ENCODE measurements around the gene CHST13. TPM values are rescaled to one million over a fixed set of nuclear protein-coding genes. Genes with fewer than 3 reads are reported as not detected.

CHST13 gene
- total RNA-seq, 1 donor from 2014 or later: 4.2 TPM

- H3K4me3 ChIP-seq: no peak overlapping the region
- H3K27me3 ChIP-seq: no peaks in the 10 kb centered on the region
- no peaks in the 10 kb centered on the region for H3K4me1 ChIP-seq
- DNase-seq (ENCODE audit: extremely low spot score in 2 of 2): peak in 1 of 2 donors; percentile 71
- no peak overlapping the region for H3K27ac ChIP-seq
- TF ChIP-seq POLR2A (IDR thresholded peaks at IDR 0.05): no peak
- TF ChIP-seq CTCF (IDR thresholded peaks at IDR 0.05): no peak
- H3K9me3 ChIP-seq: no peaks in the 10 kb centered on the region
- intact Hi-C loops (cut with DNase I): no loop called here
- no peaks in the 10 kb centered on the region for H3K36me3 ChIP-seq
These were observed 26.0 kb downstream of the CHST13 start for GRCh38 chr3:126549861-126550487.

GRCh38 chr3:126550488-126551051, 26.6 kb downstream of the CHST13 start:
- intact Hi-C loops (cut with DNase I): no loop called here
- Histone ChIP-seq H3K4me1 (no peaks in the 10 kb centered on the region), H3K27me3 (no peaks in the 10 kb centered on the region), H3K27ac (no peak overlapping the region), H3K9me3 (no peaks in the 10 kb centered on the region), H3K36me3 (no peaks in the 10 kb centered on the region), H3K4me3 (no peak overlapping the region)
- peak; percentile 71 to 93 for DNase-seq (ENCODE audit: extremely low spot score in 2 of 2)
- TF ChIP-seq POLR2AphosphoS5 (IDR thresholded peaks at IDR 0.05; ENCODE audit: insufficient read depth in 1 of 2, low read depth in 1 of 2): no peak

GRCh38 chr3:126551121-126551838, 27.3 kb downstream of the CHST13 start:
- Histone ChIP-seq H3K9me3 (no peaks in the 10 kb centered on the region), H3K4me1 (no peaks in the 10 kb centered on the region), H3K27me3 (no peaks in the 10 kb centered on the region), H3K36me3 (no peaks in the 10 kb centered on the region), H3K27ac (no peak overlapping the region), H3K4me3 (no peak overlapping the region)
- intact Hi-C loops (cut with DNase I): no loop called here
- TF ChIP-seq CTCF (IDR thresholded peaks at IDR 0.05) (no peak), POLR2AphosphoS5 (IDR thresholded peaks at IDR 0.05; ENCODE audit: insufficient read depth in 1 of 2, low read depth in 1 of 2) (no peak), POLR2A (IDR thresholded peaks at IDR 0.05) (no peak)
- DNase-seq (ENCODE audit: extremely low spot score in 2 of 2): no peak

- DNase-seq (ENCODE audit: extremely low spot score in 2 of 2): peak in 1 of 2 donors; percentile 91
- Histone ChIP-seq H3K27ac (no peak overlapping the region), H3K4me1 (no peaks in the 10 kb centered on the region), H3K9me3 (no peaks in the 10 kb centered on the region), H3K36me3 (no peaks in the 10 kb centered on the region), H3K27me3 (no peaks in the 10 kb centered on the region), H3K4me3 (no peak overlapping the region)
- no peak for TF ChIP-seq CTCF (IDR thresholded peaks at IDR 0.05)
- TF ChIP-seq POLR2AphosphoS5 (IDR thresholded peaks at IDR 0.05; ENCODE audit: insufficient read depth in 1 of 2, low read depth in 1 of 2): no peak
- TF ChIP-seq POLR2A (IDR thresholded peaks at IDR 0.05): no peak
- intact Hi-C loops (cut with DNase I): no loop called here
These were observed 28.1 kb downstream of the CHST13 start for GRCh38 chr3:126551839-126552687.

GRCh38 chr3:126552688-126553283, 28.8 kb downstream of the CHST13 start:
- intact Hi-C loops (cut with DNase I): no loop called here

More at GRCh38 chr3:126552688-126553283, 28.8 kb downstream of the CHST13 start:
- Histone ChIP-seq H3K27ac (no peak overlapping the region), H3K9me3 (no peaks in the 10 kb centered on the region), H3K4me1 (no peaks in the 10 kb centered on the region), H3K36me3 (no peaks in the 10 kb centered on the region), H3K27me3 (no peaks in the 10 kb centered on the region), H3K4me3 (no peak overlapping the region)
- peak in 1 of 2 donors; percentile 65 for DNase-seq (ENCODE audit: extremely low spot score in 2 of 2)
- TF ChIP-seq POLR2AphosphoS5 (IDR thresholded peaks at IDR 0.05; ENCODE audit: insufficient read depth in 1 of 2, low read depth in 1 of 2) (no peak), POLR2A (IDR thresholded peaks at IDR 0.05) (no peak), CTCF (IDR thresholded peaks at IDR 0.05) (no peak)
